GM23338 (cell line): ENCODE data around the gene TMEM179. TPM values are rescaled to one million over a fixed set of nuclear protein-coding genes. Genes with fewer than 3 reads are reported as not detected.

Source experiments
- ATAC-seq: fragments of 200-7000 bp; cut with Tn5 transposase; 3 replicates; pipeline ENCODE4 v1.9.1; 2020
- DNase-seq: peaks from one replicate; pipeline ENCODE4 v3.0.0-alpha.2; 2015; ENCODE audit warnings: low spot score
- H2AFZ ChIP-seq: fragments of 200-600 bp; sonication (generic); 2 replicates; pipeline ENCODE4 v1.8.0; 2016; ENCODE audit warnings: antibody characterized with exemption, mild to moderate bottlenecking, moderate library complexity
- H3F3A ChIP-seq: fragments of 200-600 bp; sonication (generic); replicated peaks from 2 replicates; pipeline ENCODE4 v1.8.0; 2017; ENCODE audit warnings: antibody characterized with exemption, mixed run types, low read depth
- H3K27ac ChIP-seq: fragments of 200-600 bp; sonication (generic); 2 replicates; pipeline ENCODE4 v1.6.1; 2016; ENCODE audit warnings: low read depth
- H3K27me3 ChIP-seq: fragments of 200-600 bp; sonication (generic); 2 replicates; pipeline ENCODE4 v1.8.0; 2016; ENCODE audit warnings: mild to moderate bottlenecking, mixed run types, moderate library complexity; ENCODE audit not compliant: insufficient read depth
- H3K36me3 ChIP-seq: fragments of 200-600 bp; sonication (generic); 2 replicates; pipeline ENCODE4 v1.8.0; 2016; ENCODE audit warnings: mild to moderate bottlenecking; ENCODE audit not compliant: insufficient read depth
- H3K4me1 ChIP-seq: fragments of 200-600 bp; sonication (generic); 2 replicates; pipeline ENCODE4 v1.8.0; 2016; ENCODE audit warnings: mild to moderate bottlenecking, moderate library complexity; ENCODE audit not compliant: insufficient read depth
- H3K4me2 ChIP-seq: fragments of 200-600 bp; sonication (generic); 2 replicates; pipeline ENCODE4 v1.7.1; 2017; ENCODE audit warnings: mixed run types
- H3K4me3 ChIP-seq: fragments of 200-600 bp; sonication (generic); 2 replicates; pipeline ENCODE4 v1.6.1; 2016; ENCODE audit warnings: mixed run types
- H3K79me2 ChIP-seq: fragments of 200-600 bp; sonication (generic); replicated peaks from 2 replicates; pipeline ENCODE4 v1.8.0; 2017; ENCODE audit warnings: mild to moderate bottlenecking; ENCODE audit not compliant: insufficient read depth
- H3K9me2 ChIP-seq: fragments of 200-600 bp; sonication (generic); 2 replicates; pipeline ENCODE4 v1.8.0; 2017; ENCODE audit not compliant: insufficient read depth
- H4K20me1 ChIP-seq: fragments of 200-600 bp; sonication (generic); replicated peaks from 2 replicates; pipeline ENCODE4 v1.8.0; 2017; ENCODE audit warnings: mild to moderate bottlenecking; ENCODE audit not compliant: insufficient read depth
- H3K27ac Mint-ChIP-seq: 2 replicates; pipeline ENCODE4 v1.8.0; 2020; ENCODE audit warnings: inconsistent platforms, mild to moderate bottlenecking, moderate library complexity, mixed read lengths
- H3K27me3 Mint-ChIP-seq: 3 replicates; pipeline ENCODE4 v1.8.0; 2022; ENCODE audit warnings: low read depth, mild to moderate bottlenecking, moderate library complexity, mixed read lengths, inconsistent platforms; ENCODE audit not compliant: insufficient read depth, poor library complexity
- H3K36me3 Mint-ChIP-seq: 3 replicates; pipeline ENCODE4 v1.8.0; 2021; ENCODE audit warnings: low read depth, mild to moderate bottlenecking, inconsistent platforms, moderate library complexity, mixed read lengths
- H3K4me1 Mint-ChIP-seq: 3 replicates; pipeline ENCODE4 v1.8.0; 2020; ENCODE audit warnings: mild to moderate bottlenecking, inconsistent platforms, mixed read lengths
- H3K4me3 Mint-ChIP-seq: 3 replicates; pipeline ENCODE4 v1.8.0; 2021; ENCODE audit warnings: moderate library complexity, mild to moderate bottlenecking, inconsistent platforms, mixed read lengths
- H3K9me3 Mint-ChIP-seq: 3 replicates; pipeline ENCODE4 v1.8.0; 2020; ENCODE audit warnings: moderate library complexity, mild to moderate bottlenecking, inconsistent platforms, mixed read lengths
- CREB1 ChIP-seq: fragments of 250-450 bp; sonication (Bioruptor Pico); IDR thresholded peaks from 2 replicates; pipeline ENCODE4 v1.5.0; 2020; ENCODE audit warnings: low read depth, mild to moderate bottlenecking, moderate library complexity
- EZH2 ChIP-seq: fragments of 200-600 bp; sonication (generic); IDR thresholded peaks from one replicate; pipeline ENCODE4 v1.8.0; 2017; ENCODE audit warnings: antibody characterized with exemption, mild to moderate bottlenecking, low read depth; ENCODE audit not compliant: unreplicated experiment
- JUNB ChIP-seq: IDR thresholded peaks from one replicate; pipeline ENCODE4 v1.6.1; 2016; ENCODE audit warnings: antibody characterized with exemption; ENCODE audit not compliant: unreplicated experiment
- NANOG ChIP-seq: IDR thresholded peaks from 2 replicates; pipeline ENCODE4 v1.6.1; 2016; ENCODE audit warnings: antibody characterized with exemption, borderline replicate concordance
- POLR2AphosphoS5 ChIP-seq: IDR thresholded peaks from 2 replicates; pipeline ENCODE4 v1.6.1; 2016; ENCODE audit warnings: antibody characterized with exemption, low read depth
- STAT1 ChIP-seq: IDR thresholded peaks from one replicate; pipeline ENCODE4 v1.6.1; 2016; ENCODE audit warnings: antibody characterized with exemption; ENCODE audit not compliant: unreplicated experiment
- ZNF114 ChIP-seq: fragments of 250-450 bp; sonication (Bioruptor Pico); IDR thresholded peaks from 2 replicates; pipeline ENCODE4 v1.5.0; 2020; ENCODE audit warnings: mild to moderate bottlenecking, moderate library complexity
- ZNF331 ChIP-seq: fragments of 250-450 bp; sonication (Bioruptor Pico); IDR thresholded peaks from 2 replicates; pipeline ENCODE4 v1.5.0; 2020; ENCODE audit warnings: low read depth, mild to moderate bottlenecking, moderate library complexity
- polyA plus RNA-seq: library from polyadenylated mRNA; unstranded; fragments of >200 nt; fragmentation: Nextera tagmentation; extraction: Ambion mirVana; gene quantifications from 2 replicates; pipeline ENCODE4 v1.2.1, GENCODE V29; 2016
- total RNA-seq: library from RNA; depleted of rRNA; stranded (reverse); fragments of >200 nt; shearing (Covaris generic); gene quantifications from 2 replicates; pipeline ENCODE4 v1.2.3, GENCODE V29; 2014
- TF ChIP-seq, protein P1 (sequence below): IDR thresholded peaks from one replicate; pipeline ENCODE4 v1.6.1; 2018; ENCODE audit warnings: antibody characterized with exemption; ENCODE audit not compliant: unreplicated experiment
- TF ChIP-seq, protein P2 (sequence below), 2 experiments: fragments of 200-600 bp in 1 of 2; sonication (generic) in 1 of 2; conservative IDR thresholded peaks; 2 replicates each; pipeline versions ENCODE4 v1.5.1 to v1.6.1; 2016 to 2017; ENCODE audit warnings: antibody characterized with exemption in 2 of 2, low read depth in 2 of 2, mild to moderate bottlenecking in 2 of 2, moderate library complexity in 1 of 2
- TF ChIP-seq, protein P3 (sequence below): fragments of 250-450 bp; sonication (Bioruptor Pico); IDR thresholded peaks from 2 replicates; pipeline ENCODE4 v1.5.0; 2020; ENCODE audit warnings: mild to moderate bottlenecking, moderate library complexity
- TF ChIP-seq, protein P4 (sequence below): IDR thresholded peaks from 2 replicates; pipeline ENCODE4 v1.6.1; 2016; ENCODE audit warnings: antibody characterized with exemption

The TMEM179 gene
- total and polyA plus RNA-seq, 2 experiments from 2014 or later: 1.0 to 4.8 TPM

DNA sequence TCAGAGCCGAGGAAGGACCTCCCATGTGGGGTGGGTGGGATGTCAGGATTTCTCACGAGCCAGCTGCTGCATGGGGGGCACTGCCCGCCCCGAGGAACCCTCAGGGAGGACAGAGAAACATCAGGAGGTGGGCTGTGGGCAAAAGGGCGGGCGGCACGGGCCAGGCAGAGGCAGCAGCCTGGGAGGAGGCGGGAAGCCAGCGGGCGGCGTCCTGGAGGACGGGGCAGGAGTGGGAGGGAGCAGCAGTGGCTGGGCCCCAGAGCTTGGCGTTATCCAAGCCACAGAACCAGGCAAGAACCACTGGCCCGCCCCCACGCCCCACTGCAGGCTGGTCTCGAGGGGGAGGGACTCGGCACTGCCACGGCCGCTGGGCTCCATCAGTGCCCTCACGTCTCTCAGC lies 22.6 kb downstream of the TMEM179 start:
- Histone ChIP-seq H3K27me3 (no peaks in the 10 kb centered on the region), H3K27ac (no peak overlapping the region), H3K79me2 (no peaks in the 10 kb centered on the region), H3K4me3 (no peak overlapping the region), H3F3A (no peaks in the 10 kb centered on the region), H3K36me3 (no peaks in the 10 kb centered on the region), H3K4me1 (no peaks in the 10 kb centered on the region), H3K4me2 (no peak overlapping the region), H3K9me2 (no peaks in the 10 kb centered on the region), H4K20me1 (no peaks in the 10 kb centered on the region), H2AFZ (no peak overlapping the region)
- ATAC-seq (no peak), DNase-seq (no peak)
- Mint-ChIP-seq H3K4me1 (peaks cover 4% of the 10 kb centered on the region; the same call in 2 of the 3 replicates), H3K36me3 (no peaks in the 10 kb centered on the region), H3K27ac (no peak overlapping the region), H3K4me3 (no peak overlapping the region), H3K27me3 (peaks cover 5% of the 10 kb centered on the region), H3K9me3 (no peaks in the 10 kb centered on the region)
- TF ChIP-seq, protein P1, sequence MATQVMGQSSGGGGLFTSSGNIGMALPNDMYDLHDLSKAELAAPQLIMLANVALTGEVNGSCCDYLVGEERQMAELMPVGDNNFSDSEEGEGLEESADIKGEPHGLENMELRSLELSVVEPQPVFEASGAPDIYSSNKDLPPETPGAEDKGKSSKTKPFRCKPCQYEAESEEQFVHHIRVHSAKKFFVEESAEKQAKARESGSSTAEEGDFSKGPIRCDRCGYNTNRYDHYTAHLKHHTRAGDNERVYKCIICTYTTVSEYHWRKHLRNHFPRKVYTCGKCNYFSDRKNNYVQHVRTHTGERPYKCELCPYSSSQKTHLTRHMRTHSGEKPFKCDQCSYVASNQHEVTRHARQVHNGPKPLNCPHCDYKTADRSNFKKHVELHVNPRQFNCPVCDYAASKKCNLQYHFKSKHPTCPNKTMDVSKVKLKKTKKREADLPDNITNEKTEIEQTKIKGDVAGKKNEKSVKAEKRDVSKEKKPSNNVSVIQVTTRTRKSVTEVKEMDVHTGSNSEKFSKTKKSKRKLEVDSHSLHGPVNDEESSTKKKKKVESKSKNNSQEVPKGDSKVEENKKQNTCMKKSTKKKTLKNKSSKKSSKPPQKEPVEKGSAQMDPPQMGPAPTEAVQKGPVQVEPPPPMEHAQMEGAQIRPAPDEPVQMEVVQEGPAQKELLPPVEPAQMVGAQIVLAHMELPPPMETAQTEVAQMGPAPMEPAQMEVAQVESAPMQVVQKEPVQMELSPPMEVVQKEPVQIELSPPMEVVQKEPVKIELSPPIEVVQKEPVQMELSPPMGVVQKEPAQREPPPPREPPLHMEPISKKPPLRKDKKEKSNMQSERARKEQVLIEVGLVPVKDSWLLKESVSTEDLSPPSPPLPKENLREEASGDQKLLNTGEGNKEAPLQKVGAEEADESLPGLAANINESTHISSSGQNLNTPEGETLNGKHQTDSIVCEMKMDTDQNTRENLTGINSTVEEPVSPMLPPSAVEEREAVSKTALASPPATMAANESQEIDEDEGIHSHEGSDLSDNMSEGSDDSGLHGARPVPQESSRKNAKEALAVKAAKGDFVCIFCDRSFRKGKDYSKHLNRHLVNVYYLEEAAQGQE: no peak
- no peak for TF ChIP-seq EZH2
- TF ChIP-seq ZNF331 (CRISPR knock-in tag): no peak
- TF ChIP-seq CREB1 (CRISPR knock-in tag): no peak
- TF ChIP-seq, protein P2, sequence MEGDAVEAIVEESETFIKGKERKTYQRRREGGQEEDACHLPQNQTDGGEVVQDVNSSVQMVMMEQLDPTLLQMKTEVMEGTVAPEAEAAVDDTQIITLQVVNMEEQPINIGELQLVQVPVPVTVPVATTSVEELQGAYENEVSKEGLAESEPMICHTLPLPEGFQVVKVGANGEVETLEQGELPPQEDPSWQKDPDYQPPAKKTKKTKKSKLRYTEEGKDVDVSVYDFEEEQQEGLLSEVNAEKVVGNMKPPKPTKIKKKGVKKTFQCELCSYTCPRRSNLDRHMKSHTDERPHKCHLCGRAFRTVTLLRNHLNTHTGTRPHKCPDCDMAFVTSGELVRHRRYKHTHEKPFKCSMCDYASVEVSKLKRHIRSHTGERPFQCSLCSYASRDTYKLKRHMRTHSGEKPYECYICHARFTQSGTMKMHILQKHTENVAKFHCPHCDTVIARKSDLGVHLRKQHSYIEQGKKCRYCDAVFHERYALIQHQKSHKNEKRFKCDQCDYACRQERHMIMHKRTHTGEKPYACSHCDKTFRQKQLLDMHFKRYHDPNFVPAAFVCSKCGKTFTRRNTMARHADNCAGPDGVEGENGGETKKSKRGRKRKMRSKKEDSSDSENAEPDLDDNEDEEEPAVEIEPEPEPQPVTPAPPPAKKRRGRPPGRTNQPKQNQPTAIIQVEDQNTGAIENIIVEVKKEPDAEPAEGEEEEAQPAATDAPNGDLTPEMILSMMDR (conservative IDR thresholded peaks at IDR 0.05; ENCODE audit: low read depth in 2 of 2): no peak
- no peak for TF ChIP-seq JUNB
- no peak for TF ChIP-seq ZNF114 (CRISPR knock-in tag)
- TF ChIP-seq STAT1: no peak
- TF ChIP-seq, protein P3, sequence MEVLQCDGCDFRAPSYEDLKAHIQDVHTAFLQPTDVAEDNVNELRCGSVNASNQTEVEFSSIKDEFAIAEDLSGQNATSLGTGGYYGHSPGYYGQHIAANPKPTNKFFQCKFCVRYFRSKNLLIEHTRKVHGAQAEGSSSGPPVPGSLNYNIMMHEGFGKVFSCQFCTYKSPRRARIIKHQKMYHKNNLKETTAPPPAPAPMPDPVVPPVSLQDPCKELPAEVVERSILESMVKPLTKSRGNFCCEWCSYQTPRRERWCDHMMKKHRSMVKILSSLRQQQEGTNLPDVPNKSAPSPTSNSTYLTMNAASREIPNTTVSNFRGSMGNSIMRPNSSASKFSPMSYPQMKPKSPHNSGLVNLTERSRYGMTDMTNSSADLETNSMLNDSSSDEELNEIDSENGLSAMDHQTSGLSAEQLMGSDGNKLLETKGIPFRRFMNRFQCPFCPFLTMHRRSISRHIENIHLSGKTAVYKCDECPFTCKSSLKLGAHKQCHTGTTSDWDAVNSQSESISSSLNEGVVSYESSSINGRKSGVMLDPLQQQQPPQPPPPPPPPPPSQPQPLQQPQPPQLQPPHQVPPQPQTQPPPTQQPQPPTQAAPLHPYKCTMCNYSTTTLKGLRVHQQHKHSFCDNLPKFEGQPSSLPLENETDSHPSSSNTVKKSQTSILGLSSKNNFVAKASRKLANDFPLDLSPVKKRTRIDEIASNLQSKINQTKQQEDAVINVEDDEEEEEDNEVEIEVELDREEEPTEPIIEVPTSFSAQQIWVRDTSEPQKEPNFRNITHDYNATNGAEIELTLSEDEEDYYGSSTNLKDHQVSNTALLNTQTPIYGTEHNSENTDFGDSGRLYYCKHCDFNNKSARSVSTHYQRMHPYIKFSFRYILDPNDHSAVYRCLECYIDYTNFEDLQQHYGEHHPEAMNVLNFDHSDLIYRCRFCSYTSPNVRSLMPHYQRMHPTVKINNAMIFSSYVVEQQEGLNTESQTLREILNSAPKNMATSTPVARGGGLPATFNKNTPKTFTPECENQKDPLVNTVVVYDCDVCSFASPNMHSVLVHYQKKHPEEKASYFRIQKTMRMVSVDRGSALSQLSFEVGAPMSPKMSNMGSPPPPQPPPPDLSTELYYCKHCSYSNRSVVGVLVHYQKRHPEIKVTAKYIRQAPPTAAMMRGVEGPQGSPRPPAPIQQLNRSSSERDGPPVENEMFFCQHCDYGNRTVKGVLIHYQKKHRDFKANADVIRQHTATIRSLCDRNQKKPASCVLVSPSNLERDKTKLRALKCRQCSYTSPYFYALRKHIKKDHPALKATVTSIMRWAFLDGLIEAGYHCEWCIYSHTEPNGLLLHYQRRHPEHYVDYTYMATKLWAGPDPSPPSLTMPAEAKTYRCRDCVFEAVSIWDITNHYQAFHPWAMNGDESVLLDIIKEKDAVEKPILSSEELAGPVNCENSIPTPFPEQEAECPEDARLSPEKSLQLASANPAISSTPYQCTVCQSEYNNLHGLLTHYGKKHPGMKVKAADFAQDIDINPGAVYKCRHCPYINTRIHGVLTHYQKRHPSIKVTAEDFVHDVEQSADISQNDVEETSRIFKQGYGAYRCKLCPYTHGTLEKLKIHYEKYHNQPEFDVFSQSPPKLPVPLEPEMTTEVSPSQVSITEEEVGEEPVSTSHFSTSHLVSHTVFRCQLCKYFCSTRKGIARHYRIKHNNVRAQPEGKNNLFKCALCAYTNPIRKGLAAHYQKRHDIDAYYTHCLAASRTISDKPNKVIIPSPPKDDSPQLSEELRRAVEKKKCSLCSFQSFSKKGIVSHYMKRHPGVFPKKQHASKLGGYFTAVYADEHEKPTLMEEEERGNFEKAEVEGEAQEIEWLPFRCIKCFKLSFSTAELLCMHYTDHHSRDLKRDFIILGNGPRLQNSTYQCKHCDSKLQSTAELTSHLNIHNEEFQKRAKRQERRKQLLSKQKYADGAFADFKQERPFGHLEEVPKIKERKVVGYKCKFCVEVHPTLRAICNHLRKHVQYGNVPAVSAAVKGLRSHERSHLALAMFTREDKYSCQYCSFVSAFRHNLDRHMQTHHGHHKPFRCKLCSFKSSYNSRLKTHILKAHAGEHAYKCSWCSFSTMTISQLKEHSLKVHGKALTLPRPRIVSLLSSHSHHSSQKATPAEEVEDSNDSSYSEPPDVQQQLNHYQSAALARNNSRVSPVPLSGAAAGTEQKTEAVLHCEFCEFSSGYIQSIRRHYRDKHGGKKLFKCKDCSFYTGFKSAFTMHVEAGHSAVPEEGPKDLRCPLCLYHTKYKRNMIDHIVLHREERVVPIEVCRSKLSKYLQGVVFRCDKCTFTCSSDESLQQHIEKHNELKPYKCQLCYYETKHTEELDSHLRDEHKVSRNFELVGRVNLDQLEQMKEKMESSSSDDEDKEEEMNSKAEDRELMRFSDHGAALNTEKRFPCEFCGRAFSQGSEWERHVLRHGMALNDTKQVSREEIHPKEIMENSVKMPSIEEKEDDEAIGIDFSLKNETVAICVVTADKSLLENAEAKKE (CRISPR knock-in tag): no peak
- no peak for TF ChIP-seq POLR2AphosphoS5
- TF ChIP-seq, protein P4, sequence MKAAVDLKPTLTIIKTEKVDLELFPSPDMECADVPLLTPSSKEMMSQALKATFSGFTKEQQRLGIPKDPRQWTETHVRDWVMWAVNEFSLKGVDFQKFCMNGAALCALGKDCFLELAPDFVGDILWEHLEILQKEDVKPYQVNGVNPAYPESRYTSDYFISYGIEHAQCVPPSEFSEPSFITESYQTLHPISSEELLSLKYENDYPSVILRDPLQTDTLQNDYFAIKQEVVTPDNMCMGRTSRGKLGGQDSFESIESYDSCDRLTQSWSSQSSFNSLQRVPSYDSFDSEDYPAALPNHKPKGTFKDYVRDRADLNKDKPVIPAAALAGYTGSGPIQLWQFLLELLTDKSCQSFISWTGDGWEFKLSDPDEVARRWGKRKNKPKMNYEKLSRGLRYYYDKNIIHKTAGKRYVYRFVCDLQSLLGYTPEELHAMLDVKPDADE: no peak
- TF ChIP-seq NANOG: no peak
